ENCODE data around the gene KRT20.
"Not testable (repeated sequence)": the region's sequence is repeated elsewhere in the genome, so short reads cannot be mapped to it uniquely, and the experiment has no call there.

Gene KRT20, protein sequence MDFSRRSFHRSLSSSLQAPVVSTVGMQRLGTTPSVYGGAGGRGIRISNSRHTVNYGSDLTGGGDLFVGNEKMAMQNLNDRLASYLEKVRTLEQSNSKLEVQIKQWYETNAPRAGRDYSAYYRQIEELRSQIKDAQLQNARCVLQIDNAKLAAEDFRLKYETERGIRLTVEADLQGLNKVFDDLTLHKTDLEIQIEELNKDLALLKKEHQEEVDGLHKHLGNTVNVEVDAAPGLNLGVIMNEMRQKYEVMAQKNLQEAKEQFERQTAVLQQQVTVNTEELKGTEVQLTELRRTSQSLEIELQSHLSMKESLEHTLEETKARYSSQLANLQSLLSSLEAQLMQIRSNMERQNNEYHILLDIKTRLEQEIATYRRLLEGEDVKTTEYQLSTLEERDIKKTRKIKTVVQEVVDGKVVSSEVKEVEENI

DNA sequence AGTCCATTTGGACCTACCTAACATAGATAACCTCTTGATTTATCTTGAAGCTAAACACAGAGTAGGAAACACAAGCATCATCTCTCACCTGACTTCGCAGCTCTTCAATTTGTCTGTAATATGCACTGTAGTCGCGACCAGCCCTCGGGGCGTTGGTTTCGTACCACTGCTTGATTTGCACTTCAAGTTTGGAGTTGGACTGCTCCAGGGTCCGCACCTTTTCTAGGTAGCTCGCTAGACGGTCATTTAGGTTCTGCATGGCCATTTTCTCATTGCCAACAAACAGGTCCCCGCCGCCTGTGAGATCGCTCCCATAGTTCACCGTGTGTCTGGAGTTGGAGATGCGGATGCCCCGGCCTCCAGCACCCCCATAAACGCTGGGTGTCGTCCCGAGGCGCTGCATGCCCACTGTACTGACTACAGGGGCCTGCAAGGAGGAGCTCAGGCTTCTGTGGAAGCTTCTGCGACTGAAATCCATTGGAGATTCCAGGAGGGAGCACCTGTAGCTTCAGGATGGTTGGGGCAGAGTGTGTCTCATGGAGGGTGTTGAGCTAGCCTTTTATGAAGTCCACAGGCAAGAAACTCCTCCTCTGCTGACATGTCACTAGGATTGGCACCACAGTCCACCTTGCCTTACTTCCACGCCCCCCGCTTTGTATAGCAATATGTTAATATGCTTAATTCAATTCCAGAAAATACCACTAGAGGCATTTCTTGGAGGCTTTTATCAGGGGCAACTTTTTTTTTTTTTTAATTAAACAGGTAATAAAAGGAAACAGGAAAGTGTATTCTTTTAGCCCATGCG, at the start of gene KRT20:
TSS of gene KRT20 (minus strand) at position 535 of the 805 bp plus-strand sequence. CDS start at position 478, 57 bp downstream.
- no peak for DNase-seq

DNA sequence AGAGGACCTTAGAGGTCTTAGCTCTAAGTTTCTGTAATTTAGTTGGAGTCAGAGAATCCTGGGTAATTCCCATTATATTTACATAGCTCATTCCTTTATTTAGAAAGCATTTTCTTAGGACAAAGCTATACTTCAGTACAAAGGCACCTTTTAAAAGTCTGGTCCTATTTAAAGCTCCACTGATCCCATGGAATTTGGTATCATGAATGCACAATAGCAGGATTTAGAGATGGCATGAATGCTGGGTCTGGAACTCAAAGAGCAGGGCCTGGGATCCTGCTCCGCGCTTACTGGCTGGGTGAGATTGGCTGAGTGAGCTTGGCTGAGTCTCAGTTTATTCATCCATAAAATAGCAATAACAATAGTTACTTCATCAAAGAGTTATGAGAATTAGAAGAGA, 47.6 kb upstream of the KRT20 start:
- no peak for DNase-seq

DNA sequence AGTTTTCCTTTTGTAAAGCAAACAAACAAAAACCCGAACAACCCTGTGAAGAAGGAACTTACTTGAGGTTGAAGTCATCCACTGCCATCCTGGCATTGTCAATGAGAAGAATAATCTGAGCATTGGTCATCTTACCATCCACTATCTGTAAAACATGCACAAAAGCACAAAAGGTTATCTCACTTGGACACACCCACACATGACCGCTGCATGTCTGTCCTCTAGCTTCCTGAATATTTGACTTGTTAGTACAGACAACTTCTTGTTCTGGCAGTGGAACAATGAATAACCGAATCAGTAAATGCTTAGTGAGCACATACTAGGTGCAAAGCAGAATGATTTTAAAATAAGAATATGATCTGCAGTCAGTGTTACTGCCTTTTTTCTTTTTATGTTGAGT, 46.3 kb upstream of the KRT20 start:
- no peak for DNase-seq

DNA sequence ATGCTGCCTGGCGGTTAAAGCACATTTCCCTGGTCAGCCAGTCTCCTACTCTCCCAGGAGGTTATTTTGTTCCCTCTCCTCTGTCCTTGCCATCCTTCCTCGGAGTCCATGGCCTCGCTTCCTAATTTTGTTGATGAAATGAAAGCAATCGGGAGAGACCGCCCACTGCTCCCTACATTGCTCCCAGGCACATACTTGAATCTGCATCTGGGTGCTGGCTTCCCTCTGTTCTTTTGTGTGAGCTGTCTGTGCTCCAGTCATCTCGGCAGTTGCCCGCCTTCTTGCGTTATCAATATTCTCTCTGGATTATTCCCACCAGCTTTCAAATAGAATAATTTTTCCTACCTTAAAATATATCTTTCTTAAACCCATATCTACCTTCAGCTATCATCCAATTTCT, 41.3 kb upstream of the KRT20 start:
- no peak for DNase-seq

DNA sequence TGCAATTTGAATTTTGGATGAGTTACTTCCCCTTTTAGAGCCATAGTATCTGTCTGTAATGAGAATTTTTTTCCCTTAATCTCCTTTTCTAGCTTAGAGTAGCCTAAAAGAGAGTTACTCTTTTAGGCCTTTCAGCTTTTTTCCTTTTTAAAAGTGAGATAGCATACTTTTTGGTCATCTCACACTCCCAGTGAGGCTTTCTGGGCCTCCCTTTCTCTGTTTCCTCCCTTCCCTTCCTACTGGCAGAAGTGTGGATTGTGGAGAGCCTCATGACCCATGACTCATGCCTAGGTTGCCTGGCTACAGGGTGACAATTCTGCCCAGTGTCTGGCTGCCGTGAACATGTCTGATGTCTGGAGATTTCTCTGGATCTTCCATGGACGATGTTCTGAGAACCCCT, 37.2 kb upstream of the KRT20 start:
- DNase-seq = peak; percentile 71 to 75

DNA sequence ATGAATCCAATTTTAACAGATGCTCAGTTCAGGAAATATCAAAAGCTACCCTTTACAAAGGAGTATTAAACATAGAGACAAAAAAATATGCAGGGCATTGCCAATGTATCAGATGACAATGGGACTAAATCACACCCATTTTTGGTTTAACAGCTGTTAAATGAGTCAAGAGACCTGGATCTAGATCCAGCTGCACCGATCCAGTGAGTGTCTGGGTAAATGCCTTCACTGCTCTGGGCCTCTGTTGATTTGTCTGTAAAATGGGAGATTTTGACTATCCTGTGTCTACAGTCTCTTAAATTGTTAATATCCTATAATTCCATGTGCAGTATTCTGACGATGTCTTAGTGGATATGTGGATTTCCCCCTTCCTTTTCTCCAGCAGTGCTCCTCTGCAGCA, 36.0 kb upstream of the KRT20 start:
- DNase-seq = no peak

DNA sequence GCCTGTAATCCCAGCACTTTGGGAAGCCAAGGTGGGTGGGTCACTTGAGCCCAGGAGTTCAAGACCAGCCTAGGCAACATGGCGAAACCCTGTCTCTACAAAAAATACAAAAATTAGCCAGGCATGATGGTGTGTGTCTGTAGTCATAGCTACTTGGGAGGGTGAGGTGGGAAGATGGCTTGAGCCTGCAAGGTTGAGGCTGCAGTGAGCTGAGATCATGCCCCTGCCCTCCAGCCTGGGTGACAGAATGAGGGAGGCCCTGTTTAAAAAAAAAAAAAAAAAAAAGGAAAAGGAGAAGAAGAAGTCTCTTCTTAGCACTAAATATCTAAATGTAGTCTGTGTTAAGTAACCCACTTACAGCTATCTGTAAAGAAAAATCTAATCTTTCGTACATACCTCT, 32.1 kb upstream of the KRT20 start:
- DNase-seq = not testable (repeated sequence)

DNA sequence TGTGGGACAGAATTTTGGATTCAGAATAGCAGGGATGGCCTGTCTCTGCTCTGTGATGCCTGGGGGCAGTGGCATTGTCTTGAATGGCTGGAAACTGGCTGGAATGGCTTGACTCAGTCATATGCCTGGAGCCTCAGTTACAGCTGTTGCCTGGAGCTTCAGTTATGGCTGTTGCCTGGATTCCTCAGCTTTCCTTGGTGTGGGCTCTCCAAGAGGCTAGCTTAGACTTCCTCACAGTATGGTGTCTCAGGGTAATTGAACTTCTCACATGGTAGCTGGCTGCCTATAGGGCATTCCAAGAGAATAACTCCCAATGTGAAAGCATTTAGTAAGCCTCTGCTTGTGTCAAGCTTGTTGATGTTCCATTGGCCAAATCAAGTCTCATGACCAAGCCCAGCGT, 31.3 kb upstream of the KRT20 start:
- no peak for DNase-seq

DNA sequence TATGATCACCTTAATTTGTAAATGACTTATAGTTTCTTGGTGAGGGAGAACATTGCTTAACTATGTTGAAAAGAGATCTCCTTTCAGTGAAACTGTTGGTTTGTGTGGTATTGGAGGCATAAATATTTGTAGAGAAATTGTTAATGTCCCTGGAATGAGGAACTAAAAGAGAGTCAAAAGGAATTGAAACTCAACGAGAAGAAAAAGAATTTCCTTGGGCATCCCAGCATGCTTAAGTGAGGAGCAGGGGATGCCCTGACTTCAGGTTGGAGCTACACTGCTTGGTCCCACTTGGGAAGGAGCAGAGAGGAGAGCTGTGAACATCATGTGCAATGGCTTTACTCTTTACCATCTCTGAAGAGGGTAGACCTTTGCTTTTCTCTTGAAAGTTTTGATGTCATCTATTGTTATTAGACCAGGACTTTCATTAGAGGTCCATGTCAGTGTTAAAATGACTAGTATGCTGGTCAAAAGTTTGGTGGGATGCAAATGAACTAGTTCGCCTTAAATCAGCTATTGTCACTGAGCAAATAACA, 30.7 kb upstream of the KRT20 start:
- no peak for DNase-seq

DNA sequence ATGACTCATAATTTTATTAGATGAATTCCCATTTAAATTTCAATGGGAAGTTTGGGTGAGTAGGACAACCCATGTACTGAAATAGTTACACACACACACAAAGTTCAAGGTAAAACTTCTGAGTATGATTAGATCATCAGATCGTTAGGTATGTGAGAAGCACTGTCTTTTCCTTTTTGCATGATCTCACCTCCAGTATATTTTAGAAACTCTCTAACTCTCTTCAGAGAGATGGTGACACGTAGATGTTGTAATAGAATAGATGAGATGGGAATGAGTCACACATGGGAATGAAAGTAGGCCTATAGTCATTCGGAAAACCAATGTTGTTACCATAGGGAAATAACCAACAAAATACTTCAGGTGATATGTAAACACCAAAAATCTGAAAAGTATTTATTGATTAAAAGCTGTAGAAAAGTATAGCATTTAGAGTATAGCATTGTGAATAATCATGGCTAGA, 30.2 kb upstream of the KRT20 start:
- no peak for DNase-seq

DNA sequence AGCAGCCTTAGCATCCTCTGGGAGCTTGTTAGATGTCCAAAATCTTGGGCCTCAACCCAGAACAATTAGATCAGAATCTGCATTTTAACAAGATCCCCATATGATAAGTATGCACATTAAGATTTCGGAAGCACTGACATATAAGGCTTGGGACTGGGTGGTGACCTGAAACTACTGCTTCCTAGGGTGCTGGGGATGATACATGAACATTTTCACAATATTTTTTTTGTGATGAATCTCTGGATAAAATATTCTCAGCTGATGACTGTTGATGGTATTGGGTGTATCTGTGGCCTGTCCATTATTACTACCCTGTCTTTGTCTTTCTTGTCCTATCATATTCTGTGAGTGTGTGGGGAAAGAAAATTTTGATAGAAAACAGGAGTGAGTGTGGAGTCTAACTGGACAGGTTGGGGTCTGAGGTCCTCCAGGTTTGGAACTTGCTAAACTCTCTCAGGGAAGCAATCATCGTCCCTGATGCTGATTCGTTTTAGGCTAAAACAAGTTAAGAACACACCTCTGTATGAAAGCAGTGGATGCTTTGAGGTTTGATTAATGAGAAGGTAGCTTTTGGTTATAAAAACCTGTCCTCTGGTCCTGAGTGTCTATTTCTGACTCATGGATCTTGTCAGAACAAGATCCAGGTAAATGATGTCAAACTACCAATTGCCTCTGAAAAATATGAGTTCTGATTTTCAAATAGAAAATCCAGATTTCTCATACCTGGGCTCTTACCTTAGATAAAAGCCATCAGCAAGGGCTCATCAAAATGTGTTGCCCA, 29.2 kb upstream of the KRT20 start:
- no peak for DNase-seq

DNA sequence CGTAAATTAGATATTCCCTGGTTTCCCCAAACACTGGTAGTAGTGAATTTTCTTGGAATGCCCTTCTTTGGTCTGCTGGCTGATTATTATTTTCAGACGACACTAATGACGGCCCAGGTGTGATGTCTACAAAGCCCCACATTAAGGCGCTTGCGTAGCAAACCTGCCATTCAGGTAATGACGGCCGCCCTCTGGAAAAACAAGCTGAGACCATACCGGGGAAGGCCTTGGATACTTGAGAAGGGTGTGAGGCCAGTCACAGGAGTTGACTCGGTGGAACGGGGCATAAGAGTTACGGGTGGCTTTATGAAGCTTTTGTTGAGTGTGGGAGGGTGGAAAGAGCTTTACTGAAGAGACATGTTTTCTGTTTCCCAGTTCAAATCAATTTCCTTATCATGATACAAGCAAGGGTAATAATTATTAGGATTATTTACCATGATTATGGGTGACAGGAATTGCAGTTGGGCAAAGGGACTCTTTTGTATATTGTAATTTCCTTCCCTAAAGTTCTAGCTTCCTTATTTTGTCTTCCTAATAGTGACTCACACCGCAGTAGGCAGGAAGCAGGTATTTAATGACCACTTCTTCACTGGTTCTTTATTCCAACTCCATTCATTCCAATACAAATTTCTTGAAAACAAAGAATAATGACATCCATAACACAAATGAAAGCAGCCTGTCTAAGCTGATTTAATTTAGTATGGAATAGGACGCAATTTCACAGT, 27.6 kb upstream of the KRT20 start:
- peak; percentile 85 for DNase-seq

DNA sequence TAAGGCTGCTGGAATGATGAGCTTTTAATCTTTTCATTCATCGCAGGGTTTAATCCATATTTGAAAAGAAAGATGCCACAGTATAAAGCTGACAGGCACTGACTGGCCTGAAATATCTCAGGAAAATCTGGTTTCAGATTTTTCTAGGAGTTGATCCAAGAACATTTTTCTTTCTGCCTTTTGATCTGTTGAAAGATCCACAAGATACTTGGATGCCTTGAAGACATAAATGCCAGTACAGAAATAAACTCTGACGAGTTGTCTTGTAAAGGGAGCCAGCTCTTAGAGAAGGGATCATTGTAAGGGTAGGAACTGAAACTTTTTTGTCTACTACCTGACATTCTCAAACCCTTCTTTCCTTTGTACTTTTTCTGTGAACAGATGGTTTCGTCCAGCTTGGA, 25.4 kb upstream of the KRT20 start:
- no peak for DNase-seq

DNA sequence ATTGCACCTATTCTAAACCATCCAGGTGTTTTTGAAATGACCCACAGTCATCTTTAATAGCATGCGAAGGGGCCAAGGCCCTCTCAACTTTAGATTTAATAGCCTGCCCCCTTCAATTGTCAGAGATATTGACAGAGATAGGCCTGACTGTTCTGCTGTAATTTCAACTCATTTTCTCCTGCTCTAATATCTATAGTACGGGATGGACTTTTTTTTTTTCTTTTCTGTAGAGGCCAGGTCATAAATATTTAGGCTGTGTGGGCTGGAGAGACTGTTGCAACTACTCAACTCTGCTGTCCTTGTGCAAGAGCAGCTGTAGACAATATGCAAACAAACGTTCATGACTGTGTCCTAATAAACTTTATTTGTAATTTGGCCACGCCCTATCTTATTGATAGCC, 24.7 kb upstream of the KRT20 start:
- DNase-seq = no peak

DNA sequence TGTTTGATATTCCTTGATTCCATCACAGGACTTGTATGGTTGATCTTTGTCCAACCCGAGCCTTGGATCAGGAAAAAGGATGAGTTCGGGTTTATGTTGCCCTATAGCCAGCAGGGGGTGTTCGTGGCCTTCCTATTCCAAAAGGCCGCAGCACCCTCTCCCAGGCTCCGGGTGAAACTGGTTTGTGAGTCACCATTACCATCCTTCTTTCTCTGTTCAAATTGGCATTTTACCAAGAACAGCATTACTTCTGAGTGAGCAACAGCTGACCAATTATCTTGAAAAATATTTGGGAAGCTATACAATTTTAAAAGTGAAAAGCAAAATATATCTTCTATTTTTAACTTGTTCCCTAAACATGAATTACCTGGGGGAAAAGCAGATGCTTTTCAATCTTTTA, 24.3 kb upstream of the KRT20 start:
- DNase-seq = peak; percentile 79 to 88

DNA sequence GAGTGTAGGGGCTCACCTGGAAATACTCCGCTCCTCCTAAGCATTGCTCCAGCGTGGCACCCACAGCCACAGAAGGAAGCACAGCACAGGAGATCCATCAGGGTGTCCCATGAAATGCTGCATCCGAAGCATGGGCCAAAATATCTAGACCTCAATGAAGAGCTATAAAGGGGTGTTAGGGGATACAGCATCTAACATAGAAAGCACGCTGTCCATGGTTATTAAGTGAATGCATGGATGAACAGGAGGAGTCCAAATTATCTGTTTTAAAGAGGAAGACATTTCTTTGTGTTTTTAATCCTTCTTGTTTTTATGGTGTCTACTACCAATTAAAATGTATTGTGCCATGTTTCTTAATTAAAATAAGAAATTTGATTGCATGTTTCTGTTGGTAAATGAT, 21.6 kb upstream of the KRT20 start:
- DNase-seq = no peak

DNA sequence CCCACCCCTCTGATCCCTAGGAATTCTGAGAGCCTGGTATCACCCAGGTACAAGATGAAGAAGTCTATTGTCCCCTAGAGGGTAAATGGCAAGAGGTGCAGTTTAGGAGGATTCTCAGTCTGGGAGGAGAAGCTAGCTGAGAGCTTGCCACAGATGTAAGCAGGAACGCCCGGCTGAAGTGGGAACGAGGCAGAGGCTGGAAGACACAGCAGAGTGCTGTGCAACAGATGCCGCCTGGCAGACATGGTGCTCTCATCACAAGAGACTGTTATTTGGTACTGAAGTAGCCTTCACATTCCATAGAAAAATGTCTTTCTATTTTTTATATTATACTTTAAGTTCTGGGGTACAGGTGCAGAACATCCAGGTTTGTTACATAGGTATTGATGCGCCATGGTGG, 20.3 kb upstream of the KRT20 start:
- no peak for DNase-seq

DNA sequence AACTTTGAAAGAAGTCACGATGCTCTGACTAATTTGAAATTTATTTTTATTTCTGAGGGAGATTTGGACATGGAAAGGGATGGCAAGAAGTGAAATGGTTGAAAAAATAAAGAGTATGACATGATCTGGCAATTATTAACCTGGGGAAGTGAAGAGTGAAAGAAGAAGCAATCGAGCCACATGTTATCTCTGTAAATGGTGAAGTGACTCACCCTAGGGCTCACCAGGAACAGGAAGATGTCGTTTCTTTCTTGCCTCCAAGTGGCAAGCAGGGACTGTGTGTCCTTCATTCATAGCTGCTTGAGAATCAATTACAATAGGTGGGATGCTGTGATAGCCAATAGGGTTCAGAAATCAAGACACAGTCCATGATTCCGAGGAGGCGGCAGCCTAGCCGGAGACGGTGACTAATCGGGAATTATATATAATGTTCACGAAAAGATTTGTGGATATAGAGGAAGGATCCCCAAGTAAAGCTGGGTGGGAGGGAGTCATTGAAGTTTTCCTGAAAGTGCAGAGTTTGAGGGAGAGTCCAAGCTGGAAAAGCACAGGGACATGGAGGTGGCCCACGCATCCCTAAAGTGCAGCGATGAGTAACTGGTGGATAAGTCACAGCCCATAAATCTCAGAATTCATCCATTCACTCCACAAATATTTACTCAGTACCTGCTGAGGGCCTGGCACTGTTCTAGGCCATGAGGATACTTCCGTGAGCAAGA, 18.2 kb upstream of the KRT20 start:
- peak in 1 of 2 experiments; percentile 15 for DNase-seq

DNA sequence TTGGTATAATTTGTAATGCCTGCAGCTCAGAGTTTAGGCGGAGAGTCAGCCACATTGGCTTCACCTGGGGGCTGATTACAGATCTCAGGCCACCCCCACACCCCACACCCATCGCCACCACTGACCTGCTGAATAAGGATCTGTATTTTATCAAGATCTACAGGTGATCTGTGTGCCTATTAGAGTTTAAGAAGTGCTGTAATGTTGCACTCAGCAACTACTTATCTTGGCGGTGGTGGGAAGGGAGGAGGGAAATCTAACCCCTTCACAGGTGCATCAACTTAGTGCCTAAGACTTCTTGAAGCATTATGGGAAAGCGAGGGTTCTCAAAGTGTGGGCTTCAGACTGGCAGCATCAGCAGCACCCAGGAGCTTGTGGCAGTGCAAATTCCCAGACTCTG, 17.5 kb upstream of the KRT20 start:
- no peak for DNase-seq

DNA sequence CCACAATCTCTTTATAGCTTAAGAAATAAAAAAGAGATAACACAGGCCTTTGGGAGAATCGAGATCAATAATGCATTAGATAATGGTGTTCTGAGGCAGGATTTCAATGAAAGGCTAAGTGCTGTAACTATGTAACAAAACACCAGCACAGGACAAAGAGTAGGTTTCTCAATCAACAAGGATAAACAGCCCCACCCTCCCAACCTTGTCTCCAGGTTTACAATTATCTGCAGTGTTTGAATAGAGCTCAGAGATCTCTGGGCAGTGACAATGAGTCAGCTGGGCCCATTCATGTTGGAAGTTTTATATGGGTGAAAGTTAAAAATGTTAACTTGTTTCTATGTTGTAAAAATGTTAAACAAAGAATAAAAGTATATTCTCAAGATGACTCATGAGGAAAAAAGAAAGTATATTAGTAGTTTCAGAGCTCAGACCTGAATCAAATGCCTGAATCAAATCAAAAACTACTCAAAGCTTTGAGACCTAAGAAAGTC, 17.0 kb upstream of the KRT20 start:
- no peak for DNase-seq

DNA sequence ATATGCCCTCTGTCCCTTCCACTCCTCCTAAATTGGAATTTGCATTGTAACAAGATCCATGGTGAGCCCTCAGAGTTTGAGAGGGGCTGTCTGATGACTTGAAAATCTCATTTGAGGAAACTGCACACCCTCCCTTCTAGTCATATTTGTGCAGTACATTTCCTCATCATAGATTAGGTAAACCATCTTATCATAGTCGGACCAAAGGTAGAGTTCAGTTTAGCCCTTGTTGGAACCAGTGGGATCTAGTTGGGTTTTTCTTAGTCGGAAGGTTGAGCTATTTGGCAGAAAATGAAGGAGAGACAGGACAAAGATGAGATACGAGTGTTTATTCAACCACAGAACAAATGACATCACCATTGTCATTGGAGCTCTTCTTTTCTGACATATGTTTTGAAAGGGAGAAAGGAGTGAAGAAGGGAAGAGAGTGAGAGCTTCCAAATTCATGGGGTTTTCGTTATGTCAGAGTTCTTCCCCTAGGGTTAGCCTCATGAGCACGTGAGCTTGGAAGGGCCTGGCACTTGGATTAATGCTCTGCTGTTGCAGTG, 15.8 kb upstream of the KRT20 start:
- DNase-seq = no peak

Data from AML-193 (cell line).